Gastrocnemius medialis (tissue), 4 donors: ENCODE results near the gene PTPRM. TPM values are rescaled to one million over a fixed set of nuclear protein-coding genes. Genes with fewer than 3 reads are reported as not detected.

Source experiments
- ATAC-seq, 2 donors: fragments of 150-250 bp; one replicate each; pipeline ENCODE4 v1.9.1; 2016
- DNase-seq, 2 donors: peaks; one replicate each; pipeline ENCODE4 v3.0.0-alpha.2; 2019
- H3K27ac ChIP-seq, 4 donors: fragments of 200-600 bp; sonication (generic); 1 replicate in 1 of 4; 2 replicates in 3 of 4; pipeline ENCODE4 v1.5.1; 2016 to 2018; ENCODE audit warnings: mild to moderate bottlenecking in 2 of 4, moderate library complexity in 1 of 4
- H3K27me3 ChIP-seq, 3 donors: fragments of 200-600 bp; sonication (generic) in 2 of 3; 1 replicate in 1 of 3; 2 replicates in 2 of 3; pipeline versions ENCODE4 v1.5.1 to v1.6.0; 2016 to 2019; ENCODE audit warnings: mild to moderate bottlenecking in 1 of 3, moderate library complexity in 1 of 3
- H3K36me3 ChIP-seq, 2 donors: fragments of 200-600 bp; sonication (generic) in 1 of 2; one replicate each; pipeline ENCODE4 v1.5.1; 2017 to 2018
- H3K4me1 ChIP-seq, 2 donors: fragments of 200-600 bp; sonication (generic) in 1 of 2; one replicate each; pipeline ENCODE4 v1.5.1; 2016 to 2017; ENCODE audit warnings: mild to moderate bottlenecking in 2 of 2
- H3K4me3 ChIP-seq, 4 donors: fragments of 200-600 bp; sonication (generic) in 3 of 4; 1 replicate in 1 of 4; 2 replicates in 3 of 4; pipeline ENCODE4 v1.5.1; 2016 to 2019; ENCODE audit warnings: mild to moderate bottlenecking in 2 of 4
- H3K9me3 ChIP-seq, 3 donors: fragments of 200-600 bp; sonication (generic) in 2 of 3; 1 replicate in 1 of 3; 2 replicates in 2 of 3; pipeline ENCODE4 v1.5.1; 2016 to 2019
- CTCF ChIP-seq, 5 experiments: fragments of 450-650 bp in 3 of 5; fragments of 200-600 bp in 2 of 5; sonication (generic) in 2 of 5; IDR thresholded peaks in 4 of 5; conservative IDR thresholded peaks in 1 of 5; 1 replicate in 4 of 5; 2 replicates in 1 of 5; pipeline ENCODE4 v1.5.1; 2016 to 2019; ENCODE audit warnings: antibody characterized with exemption in 5 of 5, mild to moderate bottlenecking in 3 of 5, moderate library complexity in 3 of 5
- POLR2A ChIP-seq, 2 donors: fragments of 450-650 bp; IDR thresholded peaks; one replicate each; pipeline ENCODE4 v1.6.1; 2017; ENCODE audit warnings: antibody characterized with exemption in 2 of 2, mild to moderate bottlenecking in 2 of 2, moderate library complexity in 2 of 2
- in situ Hi-C, 4 donors: fragments of 200-750 bp; cut with MboI; loops; one replicate each; pipeline versions ENCODE4 v1.15.0 to v1.8.0; 2017; ENCODE audit warnings: low sequenced_read_pairs in 4 of 4
- intact Hi-C: fragments of 100-400 bp; cut with DNase I; formaldehyde crosslinking; loops from one replicate; pipeline ENCODE4 v1.15.1; 2023; ENCODE audit warnings: low total_unique reads
- total RNA-seq, 4 donors: library from RNA; depleted of rRNA; stranded (reverse); fragments of >200 nt; gene quantifications; one replicate each; pipeline versions ENCODE4 v1.1.0 to v1.2.3, GENCODE V29; 2016

Gene PTPRM
- total RNA-seq, 4 donors from 2014 or later: 52.6 to 79.3 (median 63.8) TPM

- no peak for ATAC-seq
- in situ Hi-C loops: no loop called here
- no peaks in the 10 kb centered on the region for H3K27me3 ChIP-seq
These were observed 697.8 kb downstream of the PTPRM start for GRCh38 chr18:8264861-8265411.

GRCh38 chr18:8272254-8272653 is 705.1 kb downstream of the PTPRM start:
- Histone ChIP-seq H3K36me3 (no peaks in the 10 kb centered on the region), H3K4me3 (no peak overlapping the region), H3K4me1 (no peaks in the 10 kb centered on the region), H3K27me3 (no peaks in the 10 kb centered on the region), H3K9me3 (no peaks in the 10 kb centered on the region), H3K27ac (no peak overlapping the region)
- intact Hi-C loops (no loop called here), in situ Hi-C loops (no loop called here)
- ATAC-seq: no peak
- DNase-seq: no peak
- no peak for TF ChIP-seq CTCF (IDR thresholded peaks at IDR 0.05 in 4 of 5, conservative IDR thresholded peaks at IDR 0.05 in 1 of 5)
- TF ChIP-seq POLR2A (IDR thresholded peaks at IDR 0.05): no peak

More at GRCh38 chr18:8264861-8265411, 697.8 kb downstream of the PTPRM start:
- H3K27ac ChIP-seq: no peak overlapping the region
- no peaks in the 10 kb centered on the region for H3K36me3 ChIP-seq
- no peak for DNase-seq
- intact Hi-C loops: no loop called here
- TF ChIP-seq CTCF (IDR thresholded peaks at IDR 0.05 in 4 of 5, conservative IDR thresholded peaks at IDR 0.05 in 1 of 5): no peak
- TF ChIP-seq POLR2A (IDR thresholded peaks at IDR 0.05): no peak
- no peaks in the 10 kb centered on the region for H3K4me1 ChIP-seq
- H3K9me3 ChIP-seq: no peaks in the 10 kb centered on the region
- no peak overlapping the region for H3K4me3 ChIP-seq

- no peaks in the 10 kb centered on the region for H3K4me1 ChIP-seq
- intact Hi-C loops (no loop called here), in situ Hi-C loops (no loop called here)
- no peak overlapping the region for H3K4me3 ChIP-seq
- TF ChIP-seq CTCF (IDR thresholded peaks at IDR 0.05 in 4 of 5, conservative IDR thresholded peaks at IDR 0.05 in 1 of 5): no peak
- no peak for TF ChIP-seq POLR2A (IDR thresholded peaks at IDR 0.05)
- no peaks in the 10 kb centered on the region for H3K27me3 ChIP-seq
- no peak for DNase-seq
- no peak for ATAC-seq
- no peak overlapping the region for H3K27ac ChIP-seq
- no peaks in the 10 kb centered on the region for H3K36me3 ChIP-seq
- H3K9me3 ChIP-seq: no peaks in the 10 kb centered on the region
These were observed 707.3 kb downstream of the PTPRM start for GRCh38 chr18:8274370-8274769.

GRCh38 chr18:8276406-8276805 is 709.3 kb downstream of the PTPRM start:
- ATAC-seq (no peak), DNase-seq (no peak)
- no peaks in the 10 kb centered on the region for H3K36me3 ChIP-seq
- TF ChIP-seq CTCF (IDR thresholded peaks at IDR 0.05 in 4 of 5, conservative IDR thresholded peaks at IDR 0.05 in 1 of 5): no peak
- TF ChIP-seq POLR2A (IDR thresholded peaks at IDR 0.05): no peak
- intact Hi-C loops: no loop called here
- H3K4me1 ChIP-seq: no peaks in the 10 kb centered on the region
- no peaks in the 10 kb centered on the region for H3K27me3 ChIP-seq
- in situ Hi-C loops: no loop called here
- H3K9me3 ChIP-seq: no peaks in the 10 kb centered on the region
- no peak overlapping the region for H3K27ac ChIP-seq
- H3K4me3 ChIP-seq: no peak overlapping the region

- Histone ChIP-seq H3K27ac (no peak overlapping the region), H3K27me3 (no peaks in the 10 kb centered on the region), H3K4me1 (no peaks in the 10 kb centered on the region), H3K4me3 (no peak overlapping the region), H3K9me3 (no peaks in the 10 kb centered on the region), H3K36me3 (no peaks in the 10 kb centered on the region)
- in situ Hi-C loops: no loop called here
- intact Hi-C loops: no loop called here
- DNase-seq (no peak), ATAC-seq (no peak)
- TF ChIP-seq POLR2A (IDR thresholded peaks at IDR 0.05) (no peak), CTCF (IDR thresholded peaks at IDR 0.05 in 4 of 5, conservative IDR thresholded peaks at IDR 0.05 in 1 of 5) (no peak)
These were observed 710.2 kb downstream of the PTPRM start for GRCh38 chr18:8277270-8277669.
